Type B pancreatic cell (in vitro differentiated cells): ENCODE results near the gene LRIG1. TPM values are rescaled to one million over a fixed set of nuclear protein-coding genes. Genes with fewer than 3 reads are reported as not detected.

Experiments used
- DNase-seq: peaks from one replicate; pipeline ENCODE4 v3.0.0; 2021; ENCODE audit warnings: mixed read lengths; ENCODE audit not compliant: unreplicated experiment; ENCODE audit errors: extremely low spot score
- H3K27ac Mint-ChIP-seq: 2 replicates; pipeline ENCODE4 v1.8.0; 2021; ENCODE audit warnings: mild to moderate bottlenecking, mixed read lengths
- H3K27me3 Mint-ChIP-seq: 2 replicates; pipeline ENCODE4 v1.8.0; 2021; ENCODE audit warnings: mixed read lengths
- H3K36me3 Mint-ChIP-seq: 2 replicates; pipeline ENCODE4 v1.8.0; 2021; ENCODE audit warnings: mixed read lengths
- H3K4me1 Mint-ChIP-seq: one replicate; pipeline ENCODE4 v1.8.0; 2021; ENCODE audit warnings: mixed read lengths; ENCODE audit not compliant: unreplicated experiment
- H3K4me3 Mint-ChIP-seq: 2 replicates; pipeline ENCODE4 v1.8.0; 2021; ENCODE audit warnings: mild to moderate bottlenecking, mixed read lengths
- H3K9me3 Mint-ChIP-seq: 2 replicates; pipeline ENCODE4 v1.8.0; 2021; ENCODE audit warnings: mixed read lengths
- CTCF ChIP-seq: fragments of 200-600 bp; sonication (generic); conservative IDR thresholded peaks from 2 replicates; pipeline ENCODE4 v1.5.0; 2021; ENCODE audit warnings: antibody characterized with exemption, mild to moderate bottlenecking
- total RNA-seq: library from RNA; stranded (reverse); gene quantifications from 2 replicates; pipeline ENCODE4 v1.2.1, GENCODE V29; 2021; ENCODE audit warnings: low replicate concordance

LRIG1 gene
- total RNA-seq, 1 donor from 2014 or later, result 28.9 TPM

- peaks cover 6% of the 10 kb centered on the region for H3K36me3 Mint-ChIP-seq
- no peak for DNase-seq
- H3K9me3 Mint-ChIP-seq, result peaks cover 4% of the 10 kb centered on the region
- peaks cover 7% of the 10 kb centered on the region for H3K27me3 Mint-ChIP-seq
- TF ChIP-seq CTCF, result no peak
- H3K4me3 Mint-ChIP-seq, result no peak overlapping the region
- H3K27ac Mint-ChIP-seq, result no peak overlapping the region
- H3K4me1 Mint-ChIP-seq, result peaks cover 61% of the 10 kb centered on the region
Measured at GRCh38 chr3:66482018-66482404, 18.8 kb downstream of the LRIG1 start.

GRCh38 chr3:66481071-66482017, 19.5 kb downstream of the LRIG1 start:
- Mint-ChIP-seq H3K36me3 (peaks cover 6% of the 10 kb centered on the region), H3K27me3 (peaks cover 7% of the 10 kb centered on the region), H3K4me1 (peaks cover 56% of the 10 kb centered on the region), H3K9me3 (peaks cover 4% of the 10 kb centered on the region), H3K4me3 (peak overlapping the region; percentile 44), H3K27ac (peak overlapping the region; percentile 46)
- no peak for TF ChIP-seq CTCF
- no peak for DNase-seq

- H3K36me3 Mint-ChIP-seq, result peaks cover 6% of the 10 kb centered on the region
- H3K9me3 Mint-ChIP-seq, result peaks cover 4% of the 10 kb centered on the region
- no peak overlapping the region for H3K27ac Mint-ChIP-seq
- TF ChIP-seq CTCF, result no peak
- H3K4me1 Mint-ChIP-seq, result peaks cover 49% of the 10 kb centered on the region
- DNase-seq, result no peak
- peaks cover 7% of the 10 kb centered on the region for H3K27me3 Mint-ChIP-seq
- no peak overlapping the region for H3K4me3 Mint-ChIP-seq
Measured at GRCh38 chr3:66480666-66481065, 20.2 kb downstream of the LRIG1 start.

GRCh38 chr3:66479532-66479947, 21.3 kb downstream of the LRIG1 start:
- no peak for TF ChIP-seq CTCF
- Mint-ChIP-seq H3K27ac (no peak overlapping the region), H3K4me1 (peaks cover 45% of the 10 kb centered on the region), H3K27me3 (peaks cover 7% of the 10 kb centered on the region), H3K9me3 (peaks cover 4% of the 10 kb centered on the region), H3K36me3 (peaks cover 4% of the 10 kb centered on the region), H3K4me3 (no peak overlapping the region)
- no peak for DNase-seq

GRCh38 chr3:66478960-66479359, 21.9 kb downstream of the LRIG1 start:
- Mint-ChIP-seq H3K27me3 (peaks cover 3% of the 10 kb centered on the region), H3K4me3 (peak overlapping the region; percentile 14), H3K4me1 (peaks cover 41% of the 10 kb centered on the region), H3K27ac (peak overlapping the region; percentile 4), H3K36me3 (no peaks in the 10 kb centered on the region), H3K9me3 (no peaks in the 10 kb centered on the region)
- DNase-seq, result no peak
- no peak for TF ChIP-seq CTCF
